Kidney tubule cell (primary cell): ENCODE results near the gene UBL4B.
A peak's percentile ranks its signal among the peaks of the same experiment; 100 is the strongest.
"Not testable (repeated sequence)": the region's sequence is repeated elsewhere in the genome, so short reads cannot be mapped to it uniquely, and the experiment has no call there.

Experiments used
- DNase-seq: peaks from one replicate; pipeline ENCODE4 v3.0.0-alpha.2; 2018; ENCODE audit warnings: low spot score

The UBL4B gene, protein sequence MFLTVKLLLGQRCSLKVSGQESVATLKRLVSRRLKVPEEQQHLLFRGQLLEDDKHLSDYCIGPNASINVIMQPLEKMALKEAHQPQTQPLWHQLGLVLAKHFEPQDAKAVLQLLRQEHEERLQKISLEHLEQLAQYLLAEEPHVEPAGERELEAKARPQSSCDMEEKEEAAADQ

DNA sequence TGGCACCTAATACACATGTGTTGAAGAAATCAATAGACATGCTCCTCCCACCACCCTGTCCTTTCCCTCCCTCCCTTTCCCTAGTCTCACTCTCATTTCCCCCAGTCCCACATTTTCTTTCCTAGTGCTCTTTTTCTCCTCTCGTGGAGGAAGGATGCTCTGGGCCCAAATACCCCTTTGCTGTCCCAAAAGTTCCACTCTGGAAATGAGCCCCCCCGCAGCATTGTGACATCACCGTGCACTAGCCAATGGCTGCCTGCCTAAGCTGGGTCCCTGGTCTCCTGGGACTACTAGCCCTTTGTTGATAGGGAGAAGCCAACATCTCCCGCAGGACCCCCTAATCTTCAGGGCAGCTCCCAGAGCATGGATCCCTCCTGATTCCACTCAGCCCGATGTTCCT lies at the start of gene UBL4B:
Gene UBL4B (plus strand): TSS at position 301 of the 400 bp plus-strand sequence. CDS start 92 bp downstream, at position 393.
- DNase-seq: no peak

DNA sequence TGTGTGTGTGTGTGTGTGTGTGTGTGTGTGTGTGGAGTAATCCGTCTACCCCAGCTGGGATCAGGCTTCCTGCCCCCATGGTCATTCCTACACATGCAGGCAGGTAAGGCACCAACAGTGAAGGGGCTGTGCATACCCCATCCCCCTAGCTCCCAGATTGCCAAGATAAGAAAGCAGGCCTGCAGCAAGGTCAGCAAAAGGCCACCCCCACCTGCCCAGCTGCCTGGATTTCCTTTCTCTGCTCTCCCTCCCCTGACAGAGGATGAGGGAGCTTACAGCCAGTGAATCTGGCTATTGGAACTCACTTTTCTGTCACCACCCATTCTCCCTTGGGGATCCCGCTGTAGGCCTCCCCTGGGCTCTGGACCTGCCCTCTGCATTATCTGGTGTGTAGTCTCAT lies 49.6 kb upstream of the UBL4B start:
- no peak for DNase-seq

DNA sequence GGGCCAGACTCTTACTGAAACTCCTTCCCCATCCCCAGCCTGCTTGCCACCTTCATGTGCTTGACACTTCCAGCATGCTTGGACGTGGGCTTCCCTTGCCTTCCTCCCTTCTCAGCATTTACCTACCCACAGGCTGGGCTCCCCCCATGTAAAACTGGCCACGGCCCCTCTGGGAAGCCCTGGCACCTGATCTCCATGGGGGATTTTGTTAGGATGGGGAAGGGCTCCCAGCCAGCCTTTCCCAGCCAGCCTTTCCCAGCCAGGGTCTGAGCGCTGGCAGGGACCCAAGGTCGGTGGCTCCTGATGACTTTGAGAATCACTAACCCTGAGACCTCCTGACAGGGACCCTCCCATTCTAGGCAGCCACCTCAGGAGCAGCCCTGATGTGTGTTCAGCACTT lies 48.5 kb upstream of the UBL4B start:
- no peak for DNase-seq

DNA sequence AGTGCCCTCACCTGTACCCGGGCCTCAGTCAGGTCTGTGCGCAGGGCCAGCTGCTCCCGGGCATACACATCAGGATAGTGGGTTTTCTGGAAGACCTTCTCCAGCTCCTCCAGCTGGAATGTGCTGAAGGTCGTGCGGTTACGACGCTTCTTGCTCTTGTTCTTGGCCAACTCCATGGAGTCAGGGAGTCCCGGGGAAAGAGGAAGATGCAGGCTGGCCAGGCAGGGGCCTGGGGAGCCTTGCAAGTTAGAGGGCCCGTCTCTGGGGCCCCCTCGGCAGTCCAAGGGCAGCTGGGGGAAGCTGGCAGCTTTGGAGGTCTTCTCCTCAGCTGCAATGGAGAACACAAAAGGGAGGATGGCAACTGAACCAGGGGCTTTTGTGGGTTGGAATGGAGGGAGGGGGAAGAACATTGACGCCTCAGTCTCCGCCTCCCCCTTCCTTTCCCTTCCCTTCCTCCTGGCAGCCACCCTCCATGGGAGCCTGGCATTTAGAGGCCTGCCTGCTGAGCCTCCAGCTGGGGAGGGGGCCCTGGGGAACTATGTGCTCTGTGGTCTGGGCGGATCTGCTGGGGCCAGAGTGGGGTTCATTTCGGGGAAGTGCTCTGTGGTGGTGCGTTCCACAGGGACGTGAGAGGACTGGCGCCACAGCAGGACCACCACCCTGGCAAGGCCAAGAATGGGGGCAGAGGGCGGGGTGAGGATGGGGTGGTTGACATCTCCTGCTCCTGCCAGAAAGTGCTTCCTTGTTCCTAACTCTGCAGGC lies 47.5 kb upstream of the UBL4B start:
- DNase-seq: no peak

DNA sequence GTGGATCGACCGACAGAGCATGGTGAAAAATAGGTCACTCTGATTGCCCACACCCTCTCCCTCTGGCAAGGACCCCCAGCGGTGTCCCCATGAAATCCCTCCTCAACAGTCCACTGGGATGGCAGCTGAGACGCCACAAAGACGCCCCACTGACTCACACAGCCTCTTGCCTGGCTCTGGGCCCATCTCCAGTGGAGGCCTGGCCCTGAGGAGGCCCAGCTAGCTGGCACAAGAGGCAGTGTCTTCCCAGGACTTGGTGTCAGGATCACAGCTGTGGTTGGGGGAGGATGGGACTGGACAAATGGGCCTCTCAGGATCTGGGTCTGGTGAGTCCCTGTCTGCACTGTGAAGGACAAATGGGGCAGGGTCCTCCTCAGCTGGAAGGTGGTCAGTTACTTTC lies 46.4 kb upstream of the UBL4B start:
- DNase-seq: no peak

DNA sequence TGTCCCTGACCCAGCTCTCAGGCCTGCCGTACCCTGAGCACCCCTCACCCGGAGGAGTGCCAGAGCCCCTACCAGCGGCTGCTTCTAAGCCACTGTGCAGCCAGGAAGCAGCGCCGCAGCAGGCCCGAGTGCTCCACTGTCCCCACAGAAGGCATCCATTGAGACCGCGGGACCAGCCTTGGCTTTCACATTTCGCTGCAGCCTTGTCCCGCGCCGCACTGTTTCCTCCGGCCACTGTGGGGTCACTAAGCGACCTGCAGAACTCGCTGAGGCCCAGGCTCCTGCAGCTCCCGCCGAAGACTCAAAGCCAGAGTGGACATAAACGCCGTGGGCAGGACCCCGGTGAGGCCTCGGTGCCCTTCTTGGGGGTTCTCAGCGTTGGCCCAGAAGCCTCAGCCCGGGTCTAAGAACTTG lies 44.8 kb upstream of the UBL4B start:
- DNase-seq: no peak

DNA sequence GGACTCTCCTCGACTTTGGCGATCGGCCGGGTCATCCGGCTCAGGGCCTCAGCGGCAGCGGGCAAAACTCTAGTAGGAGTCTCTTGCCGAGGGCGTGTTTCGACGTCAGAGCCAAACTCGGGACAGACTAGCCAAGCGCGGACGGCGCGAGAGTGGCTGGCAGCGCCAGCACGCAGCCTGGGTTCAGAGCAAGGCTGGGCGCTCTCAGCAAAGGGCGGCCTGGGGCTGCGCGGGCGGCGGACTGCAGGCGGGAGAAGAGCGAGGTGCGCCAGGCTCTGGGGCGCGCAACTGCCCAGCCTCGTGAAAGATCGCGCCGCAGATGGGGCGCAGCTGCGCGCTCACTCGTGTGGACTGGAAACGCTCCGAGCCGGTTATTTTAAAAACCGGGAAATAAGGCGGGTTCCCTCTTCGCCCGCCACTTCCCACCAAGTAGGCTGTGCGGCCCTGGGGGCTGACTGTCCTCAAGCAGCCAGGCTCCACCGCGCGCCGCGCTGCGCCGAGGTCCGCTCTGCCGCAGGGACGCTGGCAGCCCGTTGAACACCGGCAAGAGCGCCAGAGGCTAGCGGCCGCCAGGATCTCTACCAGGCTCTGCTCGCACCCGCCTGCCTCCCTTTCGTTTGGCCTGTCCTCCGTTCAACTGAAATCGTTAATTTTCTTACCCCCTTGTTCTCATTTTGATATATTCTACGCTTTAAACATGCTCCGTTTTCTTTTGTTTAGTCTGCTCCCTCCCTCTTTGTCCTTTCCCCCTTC lies 44.2 kb upstream of the UBL4B start:
- DNase-seq: no peak

DNA sequence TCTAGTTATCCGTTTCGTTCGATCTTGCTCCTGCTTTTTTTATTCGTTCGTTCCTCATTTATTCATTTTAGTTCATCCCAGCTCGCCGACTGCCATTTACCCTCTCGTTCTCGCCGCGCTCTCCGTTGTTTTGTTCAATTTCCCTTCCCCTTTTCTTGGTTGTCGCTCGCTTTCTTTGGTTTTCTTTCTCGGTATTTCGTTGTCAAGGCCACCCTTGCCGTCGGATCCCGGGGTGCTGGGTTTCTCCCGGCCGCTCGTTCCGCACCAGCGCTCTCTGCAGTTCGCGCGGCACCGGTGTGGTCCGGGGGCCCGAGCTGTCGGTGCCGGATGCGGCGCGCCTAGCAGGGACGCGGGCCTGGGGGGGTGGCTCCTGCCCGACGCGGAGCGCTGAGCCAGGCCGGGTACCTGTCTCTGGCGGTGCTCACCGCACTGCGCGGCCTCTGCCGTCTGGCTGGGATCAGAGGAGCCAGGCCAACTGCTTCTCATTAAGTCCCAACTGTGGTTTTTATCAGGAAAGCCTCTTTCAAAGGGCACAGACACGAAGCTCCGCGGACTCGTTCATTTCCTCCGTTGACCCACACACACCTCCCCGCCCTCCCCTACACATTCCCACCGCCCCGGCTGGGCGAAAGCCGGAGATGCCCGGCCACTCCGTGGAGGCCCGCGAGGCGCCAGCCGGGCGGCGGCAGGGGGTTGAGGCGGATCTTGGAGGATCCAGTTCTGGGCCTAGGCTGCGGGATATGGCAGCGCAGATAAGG lies 43.4 kb upstream of the UBL4B start:
- no peak for DNase-seq

DNA sequence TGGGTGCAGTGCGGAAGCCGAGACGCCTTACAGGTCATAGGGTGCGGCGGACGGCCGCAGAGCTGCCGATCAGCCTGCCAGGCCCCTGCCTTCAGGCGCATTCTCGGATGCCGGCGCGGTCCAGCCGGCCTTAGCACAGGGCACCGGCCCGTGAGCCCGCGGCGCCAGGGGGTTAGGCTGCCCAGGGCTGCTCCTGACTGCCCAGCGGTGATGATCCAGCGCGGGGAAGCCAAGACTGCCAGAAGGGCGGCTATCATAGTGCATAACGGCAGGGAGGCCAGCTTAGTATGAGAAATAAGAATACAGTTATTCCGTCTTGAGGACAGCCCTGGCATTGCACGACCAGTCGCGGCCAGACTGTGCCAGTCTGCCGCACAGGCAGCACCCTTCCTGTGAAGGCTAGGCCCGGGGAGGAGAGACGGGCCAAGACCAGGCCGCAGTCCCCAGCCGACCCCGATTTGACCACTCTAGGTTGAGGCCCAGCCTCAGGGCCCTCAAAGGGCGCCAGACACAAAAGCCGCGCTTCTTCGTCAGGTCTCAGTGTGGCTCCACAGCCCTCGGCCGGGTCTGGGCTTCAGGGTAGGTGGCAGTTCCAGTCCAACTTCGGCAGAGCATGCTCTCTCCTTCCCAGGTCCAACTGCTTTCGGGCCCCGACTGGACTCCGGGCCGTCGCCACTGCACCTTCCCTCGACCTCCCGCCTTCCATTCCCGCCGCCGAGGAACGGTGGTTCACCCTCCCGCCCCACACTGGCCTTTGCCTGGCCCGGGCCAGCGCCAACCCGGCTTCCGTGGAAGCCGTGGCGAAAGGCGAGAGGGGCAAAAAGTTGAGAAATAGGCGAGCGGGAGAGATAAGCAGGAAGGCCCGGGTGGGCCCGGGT lies 42.6 kb upstream of the UBL4B start:
- no peak for DNase-seq

DNA sequence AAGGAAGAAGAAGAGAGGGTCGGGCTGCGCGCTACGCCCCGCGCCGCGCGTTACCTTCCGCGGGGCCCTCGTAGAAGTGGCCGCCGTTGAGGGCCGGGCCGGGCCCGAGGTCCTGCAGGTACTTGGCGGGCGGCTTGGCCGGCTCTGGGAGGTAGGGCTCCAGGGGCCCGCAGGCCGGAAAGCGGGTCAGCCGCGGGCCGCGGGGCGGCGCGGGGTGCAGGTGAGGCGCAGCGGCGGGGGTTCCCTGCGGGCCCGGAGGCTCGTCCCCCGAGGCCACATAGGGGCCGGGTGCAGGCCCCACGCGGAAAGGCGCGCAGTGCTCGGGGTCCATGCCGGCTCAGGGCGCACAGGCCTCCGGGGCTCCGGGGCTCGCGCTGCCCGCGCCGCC lies 42.0 kb upstream of the UBL4B start:
- no peak for DNase-seq

DNA sequence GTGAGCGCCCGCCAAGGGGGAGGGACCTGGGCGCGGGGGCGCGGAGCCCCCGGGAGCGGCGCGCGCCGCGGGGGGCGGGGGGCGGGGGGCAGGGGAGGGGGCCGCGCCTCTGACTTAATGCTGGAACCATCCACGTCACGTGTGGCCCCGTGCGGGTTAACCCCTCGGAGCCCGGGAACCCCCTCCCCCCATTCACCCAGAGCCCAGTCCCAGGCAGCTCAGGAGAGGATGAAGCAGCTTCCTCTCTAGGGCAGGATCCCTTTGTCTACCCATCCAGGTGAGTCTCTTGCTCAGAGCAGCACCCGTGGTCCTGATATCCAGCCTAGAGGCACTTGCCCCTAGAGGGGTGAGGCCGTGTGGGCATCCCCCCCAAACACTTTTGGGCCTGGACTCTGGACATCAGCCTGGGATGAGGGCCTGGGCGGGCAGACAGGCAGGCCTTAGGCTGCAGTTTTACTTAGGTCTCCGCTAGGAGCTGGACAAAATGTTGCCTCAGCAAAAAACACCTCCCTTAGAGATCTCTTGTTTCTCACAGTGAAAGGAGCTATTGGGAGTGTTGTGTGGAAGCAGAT lies 41.5 kb upstream of the UBL4B start, which contains the start of gene ALX3:
Gene ALX3 (minus strand): TSS at position 2 of the 572 bp plus-strand sequence. CDS start 60 bp downstream, outside the sequence.
- DNase-seq: no peak

DNA sequence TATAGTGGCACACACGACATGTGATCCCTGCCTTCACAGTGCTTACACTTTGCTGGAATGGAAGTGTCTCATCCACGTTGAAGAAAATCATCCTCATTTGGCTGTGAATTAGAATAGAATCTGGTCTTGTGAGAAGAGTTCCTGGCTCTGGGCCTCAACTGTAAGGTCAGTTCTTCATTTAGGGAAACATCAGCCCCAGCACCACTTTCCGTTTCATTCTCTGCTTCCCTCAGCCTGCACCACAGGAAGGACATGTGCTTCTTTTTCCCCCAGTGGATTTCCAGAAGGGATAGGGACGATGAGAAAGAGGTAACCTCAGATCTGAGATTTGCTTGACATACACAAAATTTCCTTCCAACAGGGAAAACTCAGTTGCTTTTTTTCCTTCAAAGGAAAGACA lies 38.1 kb upstream of the UBL4B start:
- DNase-seq: no peak

DNA sequence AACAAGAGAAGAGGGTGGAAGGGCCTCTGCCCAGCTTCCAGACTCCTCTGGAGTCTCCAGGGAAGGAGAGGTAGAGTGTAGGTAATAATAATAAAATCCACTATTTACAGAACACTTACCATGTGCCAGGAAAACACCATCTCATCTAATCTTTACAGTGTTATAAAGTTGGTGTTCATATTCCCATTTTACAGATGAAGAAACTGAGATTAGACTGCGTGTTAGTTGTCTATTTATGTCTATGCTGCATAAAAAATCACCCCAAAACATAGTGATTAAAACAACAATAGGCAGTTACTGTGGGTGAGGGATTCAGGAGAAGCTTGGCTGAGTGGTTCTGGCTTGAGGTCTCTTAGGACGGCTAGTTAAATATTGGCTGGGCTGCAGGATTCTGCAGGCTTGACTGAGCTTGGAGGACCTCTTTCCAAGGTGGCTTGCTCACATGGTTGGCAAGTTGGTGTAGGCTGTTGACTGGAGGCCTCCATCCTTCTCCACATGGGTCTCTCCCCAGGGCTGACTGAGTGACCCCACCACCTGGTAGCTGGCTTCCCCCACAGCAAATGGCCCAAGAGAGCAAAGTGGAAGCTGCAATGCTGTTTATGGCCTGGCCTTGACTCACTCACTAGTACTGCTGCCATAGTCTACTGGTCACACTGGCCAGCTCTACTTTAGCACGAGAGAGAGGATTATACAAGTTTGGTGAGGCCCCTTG lies 35.3 kb upstream of the UBL4B start:
- peak; percentile 24 for DNase-seq

DNA sequence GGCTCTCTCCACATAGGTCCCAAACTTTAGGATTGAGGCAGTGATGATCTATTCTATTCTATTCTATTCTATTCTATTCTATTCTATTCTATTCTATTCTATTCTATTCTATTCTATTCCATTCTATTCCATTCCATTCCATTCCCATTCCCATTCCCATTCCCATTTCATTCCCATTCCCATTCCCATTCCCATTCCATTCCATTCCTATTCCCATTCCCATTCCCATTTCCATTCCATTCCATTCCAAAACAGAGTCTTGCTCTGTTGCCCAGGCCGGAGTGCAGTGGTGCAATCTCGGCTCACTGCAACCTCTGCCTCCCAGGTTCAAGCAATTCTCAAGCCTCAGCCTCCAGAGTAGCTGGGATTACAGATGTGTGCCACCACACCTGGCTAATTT lies 32.2 kb upstream of the UBL4B start:
- DNase-seq: not testable (repeated sequence)

DNA sequence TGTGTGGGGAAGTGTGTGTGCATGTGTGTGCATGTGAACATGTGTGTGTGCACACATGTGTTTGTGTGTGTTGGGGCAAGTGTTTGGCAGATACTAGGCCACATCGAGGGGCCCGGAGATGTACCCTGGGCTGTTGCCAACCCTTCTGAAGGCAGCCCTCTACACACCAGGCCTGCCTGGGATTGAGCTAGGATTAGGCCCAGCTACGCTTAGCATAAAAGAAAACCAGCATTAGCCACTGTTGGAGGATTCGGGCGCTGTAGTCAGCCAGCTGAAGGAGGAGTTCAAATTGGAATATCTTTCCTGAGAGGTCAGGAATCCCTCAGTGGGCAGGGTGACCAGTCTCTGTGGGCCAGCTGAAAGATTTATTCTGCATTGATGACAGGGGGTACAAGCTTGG lies 31.2 kb upstream of the UBL4B start:
- no peak for DNase-seq

DNA sequence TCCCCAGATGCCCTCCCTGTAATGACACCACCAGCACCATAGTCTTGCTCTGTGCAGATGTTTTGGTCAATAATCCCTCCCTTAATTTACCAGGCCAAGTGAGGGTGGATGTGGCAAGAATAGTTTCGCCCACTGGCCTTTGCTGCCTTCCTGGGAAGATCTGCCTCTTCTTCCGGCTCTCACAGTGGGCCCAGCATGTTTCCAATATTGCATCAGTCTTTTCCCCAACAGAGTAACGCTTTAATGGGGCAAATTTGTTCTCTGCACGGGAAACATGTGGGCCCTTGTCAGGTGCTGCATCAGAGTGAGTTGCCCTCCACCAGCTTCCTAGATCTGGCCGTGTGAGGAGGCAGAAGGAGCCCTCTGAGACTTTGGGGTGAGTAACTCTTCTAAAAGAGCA lies 29.8 kb upstream of the UBL4B start:
- no peak for DNase-seq

DNA sequence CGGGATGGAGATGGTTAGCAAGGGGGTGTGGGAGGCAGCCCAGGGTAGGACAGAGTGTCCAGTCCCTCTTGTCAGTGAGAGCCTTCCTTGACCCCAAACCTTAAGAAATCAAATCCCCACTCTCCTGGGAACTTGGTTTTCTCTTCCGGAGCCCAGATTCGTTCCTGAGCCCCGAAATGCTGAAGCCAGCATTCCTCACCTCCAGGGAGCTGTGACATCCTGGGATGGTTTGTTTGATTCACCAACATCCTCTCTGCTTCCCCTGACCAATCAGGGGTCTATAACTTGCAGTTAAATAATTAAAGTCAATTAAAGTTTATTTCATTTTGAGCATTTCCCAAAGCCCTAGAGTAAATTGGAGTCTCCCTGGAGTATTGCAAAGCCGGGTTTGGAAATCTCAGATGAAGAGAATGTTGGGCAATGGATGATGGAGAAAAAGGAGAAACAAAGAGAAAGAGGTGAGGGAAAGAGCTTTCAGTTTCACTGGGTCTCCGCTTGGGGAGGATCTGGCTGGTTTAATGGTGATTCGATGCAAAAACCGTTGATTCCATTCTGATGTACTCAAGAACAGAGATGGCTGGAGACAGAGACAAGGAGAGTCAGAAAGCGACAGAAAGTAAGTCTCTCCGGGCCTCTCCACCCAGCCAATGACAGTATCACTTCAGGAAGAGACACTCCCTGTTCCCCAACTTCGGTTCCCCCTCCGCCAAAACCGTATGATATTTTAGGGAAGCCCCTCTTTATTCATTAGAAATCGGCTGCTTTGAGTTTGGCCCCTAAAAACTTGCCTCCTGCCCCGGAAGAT lies 29.0 kb upstream of the UBL4B start:
- DNase-seq: no peak

DNA sequence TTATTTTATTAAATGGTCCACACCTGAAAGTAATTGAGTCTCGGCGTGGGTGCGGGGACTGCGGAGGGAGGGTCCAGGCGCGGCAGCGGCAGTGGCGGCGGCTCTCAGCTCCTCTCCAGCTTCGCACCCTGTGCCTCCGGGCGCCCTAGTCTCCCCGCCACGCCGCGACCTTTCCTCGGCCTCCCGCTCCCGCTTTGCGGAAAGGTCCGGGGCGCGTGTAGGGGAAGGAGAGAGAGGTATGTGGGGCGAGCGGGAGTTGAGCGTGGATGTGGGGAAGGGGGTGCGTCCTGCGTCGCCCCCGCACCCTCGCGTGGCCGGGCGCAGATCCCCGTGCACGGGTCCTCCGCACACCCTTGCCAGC lies 28.4 kb upstream of the UBL4B start:
- DNase-seq: no peak

DNA sequence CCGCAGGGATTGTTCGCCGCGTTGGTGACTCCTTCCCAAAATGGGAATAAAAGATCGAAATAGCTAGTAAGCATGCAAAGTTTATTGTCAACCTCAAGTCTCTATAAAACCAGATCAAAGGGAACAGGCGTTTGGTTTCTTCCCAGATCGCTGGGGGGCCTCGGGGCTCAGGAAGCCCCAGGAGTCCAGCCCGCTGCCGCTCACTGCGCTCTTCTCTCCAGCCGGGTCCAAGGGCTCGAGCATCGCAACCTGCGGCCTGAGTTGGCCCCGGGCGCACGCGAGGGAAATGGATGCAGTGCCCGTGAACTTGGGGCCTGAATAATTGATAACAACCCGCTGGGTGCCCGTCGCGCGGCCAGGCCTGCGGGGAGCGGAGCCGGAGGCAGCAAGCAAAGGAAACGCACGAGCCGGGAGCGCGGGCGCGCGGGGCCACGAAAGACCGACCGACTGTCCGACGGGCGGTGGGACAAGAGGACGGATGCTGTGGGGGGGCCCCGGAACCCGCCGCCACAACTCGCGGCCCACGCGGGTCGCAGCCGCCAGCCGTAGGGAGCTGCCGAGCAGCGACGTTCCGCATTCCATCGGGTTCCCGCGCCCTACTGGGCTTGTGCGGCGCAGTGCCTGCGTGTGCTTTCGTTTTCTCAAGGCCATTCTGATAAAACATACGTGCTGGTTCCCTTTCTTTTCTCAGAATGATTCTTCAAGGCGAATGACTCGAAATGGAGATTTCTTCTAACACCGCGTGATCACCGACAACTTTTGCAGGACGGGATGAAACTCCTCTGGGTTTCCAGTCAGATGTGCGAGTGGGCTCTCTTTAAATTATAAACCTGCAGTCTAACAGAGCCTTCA lies 27.8 kb upstream of the UBL4B start:
- peak; percentile 17 for DNase-seq
